Ectodermal cell (in vitro differentiated cells): ENCODE results near the gene LMO2.
"Not testable (repeated sequence)": the region's sequence is repeated elsewhere in the genome, so short reads cannot be mapped to it uniquely, and the experiment has no call there.

Source experiments
- H3K27ac ChIP-seq: 2 replicates; pipeline ENCODE4 v1.7.0; 2013; ENCODE audit warnings: mild to moderate bottlenecking, low read depth, low read length; ENCODE audit not compliant: insufficient read depth, poor library complexity, severe bottlenecking
- H3K27me3 ChIP-seq: 2 replicates; pipeline ENCODE4 v1.7.0; 2013; ENCODE audit warnings: mild to moderate bottlenecking, low read length; ENCODE audit not compliant: insufficient read depth, control insufficient read depth, poor library complexity, severe bottlenecking
- H3K36me3 ChIP-seq: one replicate; pipeline ENCODE4 v1.7.0; 2013; ENCODE audit warnings: low read length; ENCODE audit not compliant: control insufficient read depth, insufficient read depth
- H3K4me1 ChIP-seq: one replicate; pipeline ENCODE4 v1.7.0; 2013; ENCODE audit warnings: low read length; ENCODE audit not compliant: control insufficient read depth, insufficient read depth
- H3K4me3 ChIP-seq: 2 replicates; pipeline ENCODE4 v1.7.0; 2013; ENCODE audit warnings: low read depth, low read length, control low read depth; ENCODE audit not compliant: insufficient read depth
- H3K9me3 ChIP-seq: 2 replicates; pipeline ENCODE4 v1.7.0; 2013; ENCODE audit warnings: mild to moderate bottlenecking, low read length, moderate library complexity; ENCODE audit not compliant: control insufficient read depth
- WGBS, 2 experiments: methylation state at CpG; one replicate each; pipeline ENCODE4 v1.1.7; 2013; ENCODE audit warnings: missing lambda C conversion rate in 2 of 2; 5-methylcytosine and 5-hydroxymethylcytosine counted together

The LMO2 gene

DNA sequence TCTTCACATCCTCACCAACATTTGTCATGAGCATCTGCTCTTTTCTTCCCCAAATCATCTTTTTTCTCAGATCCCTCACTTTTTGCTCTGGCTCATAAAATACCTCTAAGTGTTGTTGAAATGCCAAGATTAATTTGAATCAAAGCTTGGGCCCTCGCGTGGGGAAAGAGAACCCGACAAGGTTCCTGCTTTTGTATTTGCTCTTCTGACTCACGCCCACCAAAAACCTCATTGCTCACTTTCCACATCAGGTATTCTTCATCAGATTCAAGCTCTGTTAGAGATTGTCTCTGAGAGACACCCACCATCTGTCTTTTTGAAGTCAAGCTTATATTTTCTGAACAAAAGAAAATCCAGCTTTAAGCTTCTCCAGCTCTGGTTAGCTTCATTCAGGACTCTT lies 64.7 kb downstream of the LMO2 start:
- 76 to 86% methylated on average over 4 of the region's 4 CpGs for WGBS, 2 experiments
- H3K4me3 ChIP-seq, result no peak overlapping the region
- H3K9me3 ChIP-seq, result no peaks in the 10 kb centered on the region
- peaks cover 6% of the 10 kb centered on the region for H3K4me1 ChIP-seq
- H3K27me3 ChIP-seq, result peaks cover 33% of the 10 kb centered on the region
- no peak overlapping the region for H3K27ac ChIP-seq
- no peaks in the 10 kb centered on the region for H3K36me3 ChIP-seq

DNA sequence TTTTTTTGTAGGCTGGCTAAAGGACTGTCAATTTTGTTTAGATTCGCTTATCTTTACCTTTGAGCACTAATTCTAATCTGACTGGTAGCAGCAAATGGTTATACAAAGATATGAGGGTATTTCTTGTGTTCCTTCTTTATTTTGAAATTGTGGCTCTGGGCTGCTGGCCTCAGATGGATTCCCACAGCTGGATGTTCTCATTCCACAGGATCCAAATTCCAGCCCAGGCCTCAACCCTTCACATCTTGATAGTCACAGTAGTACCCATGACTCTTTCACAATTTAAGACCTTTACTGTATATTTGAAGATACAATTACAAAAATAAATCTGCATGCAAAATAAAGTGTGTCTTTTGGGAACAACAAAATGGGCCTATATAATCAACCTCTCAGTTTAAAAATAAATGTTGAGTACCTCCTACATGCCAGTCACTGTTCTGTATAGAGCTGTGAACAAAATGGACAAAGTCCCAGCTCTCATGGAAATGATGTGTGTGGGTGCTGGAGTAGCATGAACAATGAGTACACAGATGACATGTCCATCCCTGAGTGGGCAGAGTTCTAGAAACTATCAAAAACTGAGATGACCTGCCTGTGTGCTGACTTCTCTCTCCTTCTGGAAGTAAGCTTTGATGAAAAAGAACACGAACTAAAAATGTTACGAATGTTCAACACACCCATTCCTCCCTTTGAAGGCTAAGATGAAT lies 65.9 kb downstream of the LMO2 start:
- WGBS, 2 experiments, result 95 to 100% methylated on average over 3 of the region's 3 CpGs
- H3K27ac ChIP-seq, result no peak overlapping the region
- no peak overlapping the region for H3K4me3 ChIP-seq
- peaks cover 33% of the 10 kb centered on the region for H3K27me3 ChIP-seq
- H3K4me1 ChIP-seq, result peaks cover 6% of the 10 kb centered on the region
- no peaks in the 10 kb centered on the region for H3K36me3 ChIP-seq
- no peaks in the 10 kb centered on the region for H3K9me3 ChIP-seq

DNA sequence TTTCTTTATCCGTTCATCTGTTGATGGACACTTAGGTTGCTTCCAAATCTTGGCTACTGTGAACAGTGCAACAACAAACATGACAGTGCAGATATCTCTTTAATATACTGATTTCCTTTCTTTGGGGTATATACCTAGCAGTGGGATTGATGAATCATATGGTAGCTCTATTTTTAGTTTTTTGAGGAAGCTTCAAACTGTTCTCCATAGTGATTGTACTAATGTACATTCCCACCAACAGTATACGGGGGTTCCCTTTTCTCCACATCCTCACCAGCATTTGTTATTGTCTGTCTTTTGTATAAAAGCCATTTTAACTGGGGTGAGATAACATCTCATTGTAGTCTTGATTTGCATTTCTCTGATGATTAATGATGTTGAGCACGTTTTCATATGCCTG lies 68.9 kb downstream of the LMO2 start:
- H3K4me1 ChIP-seq, H3K27ac ChIP-seq, H3K4me3 ChIP-seq, H3K9me3 ChIP-seq, H3K36me3 ChIP-seq: not testable (repeated sequence)
- peaks cover 17% of the 10 kb centered on the region for H3K27me3 ChIP-seq
- WGBS, 2 experiments, result 33 to 58% methylated on average over 1 to 2 of the region's 3 CpGs

DNA sequence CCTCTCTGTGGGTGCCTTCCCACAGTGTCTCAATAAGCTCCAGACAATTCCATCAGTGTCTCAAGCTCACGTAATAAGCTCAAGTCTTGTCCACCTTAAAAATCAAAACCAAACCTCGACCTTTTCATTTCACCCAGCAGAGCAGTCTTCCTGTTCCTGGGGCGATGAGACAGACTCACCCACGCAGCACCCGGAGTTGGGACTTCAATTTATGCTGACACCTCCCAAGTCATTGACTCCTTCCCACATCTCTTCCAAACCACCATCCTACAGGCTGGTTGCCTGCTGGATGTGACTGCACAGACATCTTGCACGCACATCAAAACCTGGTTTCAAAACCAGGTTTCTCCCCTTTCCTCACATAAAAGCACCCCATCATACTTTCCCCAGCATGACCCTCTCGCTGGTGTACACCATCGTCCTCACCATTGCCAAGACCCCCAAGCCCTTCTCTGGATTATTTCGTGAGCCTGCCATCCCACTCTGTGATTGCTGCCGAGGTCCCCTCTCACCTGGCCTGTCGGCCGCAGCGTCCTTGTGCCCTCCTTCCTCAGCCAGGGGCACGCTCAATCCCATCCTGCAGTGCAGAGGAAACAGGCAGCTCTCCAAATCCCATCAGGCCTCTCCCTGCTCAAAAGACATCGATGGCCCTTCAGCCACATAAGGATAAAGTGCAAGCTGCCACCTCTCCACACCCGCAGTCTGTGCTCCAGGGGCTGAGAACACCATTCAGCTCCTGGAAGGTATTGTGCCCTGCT lies 72.4 kb downstream of the LMO2 start:
- 87% methylated on average over 16 of the region's 16 CpGs for WGBS, 2 experiments
- Histone ChIP-seq H3K27ac (no peak overlapping the region), H3K9me3 (no peaks in the 10 kb centered on the region), H3K4me3 (no peak overlapping the region), H3K4me1 (no peaks in the 10 kb centered on the region), H3K36me3 (no peaks in the 10 kb centered on the region), H3K27me3 (no peaks in the 10 kb centered on the region)
